HG02885 (cell line): ENCODE measurements around the gene HGF.
"Not testable (repeated sequence)": the region's sequence is repeated elsewhere in the genome, so short reads cannot be mapped to it uniquely, and the experiment has no call there.

ENCODE experiments used
- ATAC-seq: cut with Tn5 transposase; IDR thresholded peaks from one replicate; pipeline ENCODE4 v1.9.1; 2021; ENCODE audit warnings: mild to moderate bottlenecking; ENCODE audit not compliant: unreplicated experiment, poor library complexity

HGF gene

DNA sequence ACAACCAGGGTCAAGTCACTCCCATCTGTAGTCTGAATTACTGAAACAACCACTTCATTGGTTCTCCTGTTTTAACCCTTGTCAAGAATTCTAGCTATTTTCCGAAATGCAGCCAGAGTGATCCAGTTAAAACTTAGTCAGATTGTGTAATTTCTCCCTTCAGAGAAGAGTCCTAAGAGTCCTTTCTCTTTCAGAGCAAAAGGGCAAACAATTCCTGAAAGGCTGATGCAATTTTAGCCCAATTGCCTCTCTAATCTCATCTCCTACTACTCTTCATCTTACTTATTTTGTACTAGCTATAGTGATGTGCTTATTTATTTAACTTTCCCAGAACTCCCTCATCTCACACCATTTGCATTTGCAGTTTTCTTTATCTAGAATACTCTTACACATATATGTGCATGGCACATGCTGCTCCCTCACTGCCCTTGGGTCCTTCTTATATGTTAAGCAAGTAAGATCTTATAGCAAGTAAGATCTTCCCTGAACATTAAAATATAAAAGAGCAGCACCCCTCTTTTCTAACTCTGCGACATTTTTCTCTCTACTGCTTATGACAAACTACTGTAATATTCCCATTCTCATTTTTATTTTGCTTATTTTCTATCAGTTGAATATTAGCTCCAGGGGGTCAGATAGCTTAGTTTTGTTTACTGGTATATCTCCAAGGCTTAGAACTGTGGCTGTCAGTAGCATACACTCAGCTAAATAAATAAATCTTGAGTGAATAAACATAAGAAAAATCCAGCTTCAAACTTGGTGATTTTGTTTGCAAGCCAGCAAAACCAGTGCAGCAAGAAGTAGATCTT is 44.6 kb downstream of the HGF start:
- no peak for ATAC-seq

DNA sequence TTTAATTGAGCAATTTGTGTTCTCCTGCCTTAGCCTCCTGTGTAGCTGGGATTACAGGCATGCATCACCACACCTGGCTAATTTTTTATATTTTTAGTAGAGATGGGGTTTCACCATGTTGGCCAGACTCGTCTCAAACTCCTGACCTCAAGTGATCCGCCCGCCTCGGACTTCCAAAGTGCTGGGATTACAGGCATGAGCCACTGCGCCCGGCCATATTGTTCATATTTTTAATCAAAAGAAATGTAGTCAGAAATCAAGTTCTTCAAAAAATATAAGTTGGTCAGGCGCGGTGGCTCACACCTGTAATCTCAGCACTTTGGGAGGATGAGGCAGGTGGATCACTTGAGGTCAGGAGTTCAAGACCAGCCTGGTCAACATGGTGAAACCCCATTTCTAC is 47.6 kb downstream of the HGF start:
- not testable (repeated sequence) for ATAC-seq

DNA sequence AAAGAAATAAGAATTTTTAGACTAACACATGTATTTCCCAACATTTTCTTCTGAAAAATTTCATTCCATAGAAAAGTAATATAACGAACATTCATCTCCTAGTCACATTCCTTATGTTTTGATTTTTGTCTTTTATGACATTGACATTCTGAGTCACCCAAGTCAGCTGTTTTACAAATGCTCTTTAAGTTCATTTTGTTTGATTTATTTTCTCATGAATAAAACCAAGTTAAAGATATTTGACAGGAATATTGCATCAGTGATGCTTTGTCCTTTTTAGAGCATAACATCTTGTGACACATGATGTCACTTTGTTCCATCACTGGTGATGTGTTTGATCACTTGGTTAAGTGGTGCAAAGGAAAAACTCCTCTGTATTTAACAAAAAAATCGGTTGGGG is 48.4 kb downstream of the HGF start:
- no peak for ATAC-seq

DNA sequence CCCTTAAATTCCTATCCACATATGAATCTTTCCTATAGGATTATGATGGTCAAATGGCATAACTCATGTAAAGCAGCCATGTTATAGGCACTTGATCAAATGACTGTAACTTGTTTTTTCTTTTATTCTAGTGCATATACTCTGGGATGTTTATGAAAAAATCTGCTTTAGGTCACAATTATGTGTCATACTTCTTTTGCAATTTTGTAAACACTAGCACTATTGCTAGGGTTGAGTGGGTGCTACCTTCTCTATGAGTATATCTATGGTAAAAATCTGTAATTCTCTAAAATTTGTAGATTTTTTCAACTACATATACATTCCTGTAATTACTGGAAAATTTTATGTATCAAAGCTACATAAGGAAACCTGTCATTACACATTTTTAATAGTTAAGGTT is 50.0 kb downstream of the HGF start:
- ATAC-seq, result no peak

DNA sequence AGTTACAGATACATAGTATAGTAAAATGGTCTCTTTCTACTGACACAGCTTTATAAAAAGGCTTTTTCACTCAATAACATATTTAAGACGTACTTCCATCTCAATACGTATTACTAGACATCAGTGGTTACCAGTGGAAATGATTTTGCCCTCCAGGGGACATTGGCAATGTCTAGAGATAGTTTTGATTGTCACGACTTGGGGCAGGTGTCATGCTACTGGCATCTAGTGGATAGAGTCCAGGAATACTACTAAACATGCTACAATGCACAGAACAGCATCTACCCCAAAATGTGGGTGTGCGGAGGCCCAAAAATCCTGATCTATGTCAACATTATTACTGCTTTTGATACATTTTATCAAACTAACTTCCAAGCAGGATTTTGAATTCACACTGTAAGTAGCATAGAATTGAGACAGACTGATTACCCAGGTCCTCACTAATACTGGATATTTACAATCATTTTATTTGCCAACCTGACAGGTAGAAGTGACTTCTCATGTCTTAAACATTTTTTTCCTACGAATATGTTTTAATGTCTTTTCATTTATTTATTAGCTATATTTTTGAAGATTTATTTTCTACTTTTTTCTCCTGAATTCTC is 53.8 kb downstream of the HGF start:
- ATAC-seq, result peak; percentile 44

DNA sequence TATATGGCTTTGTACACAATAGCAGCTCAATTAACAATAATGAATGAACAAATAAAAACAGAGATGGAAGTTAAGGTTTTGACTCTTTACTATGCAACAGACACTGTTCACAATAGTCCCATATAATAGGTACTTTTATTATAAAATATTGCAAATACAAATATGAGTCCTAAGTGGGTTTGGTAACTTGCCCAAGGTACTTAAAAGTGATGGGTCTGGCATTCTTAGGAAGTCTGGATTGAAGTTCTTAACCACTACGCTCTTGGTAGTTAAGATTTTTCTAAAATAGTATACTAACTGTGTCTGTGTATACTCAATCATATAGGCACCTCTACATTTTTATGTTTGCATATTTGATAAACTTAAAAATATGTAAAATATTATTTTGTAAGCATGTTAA is 55.5 kb downstream of the HGF start:
- ATAC-seq, result no peak

DNA sequence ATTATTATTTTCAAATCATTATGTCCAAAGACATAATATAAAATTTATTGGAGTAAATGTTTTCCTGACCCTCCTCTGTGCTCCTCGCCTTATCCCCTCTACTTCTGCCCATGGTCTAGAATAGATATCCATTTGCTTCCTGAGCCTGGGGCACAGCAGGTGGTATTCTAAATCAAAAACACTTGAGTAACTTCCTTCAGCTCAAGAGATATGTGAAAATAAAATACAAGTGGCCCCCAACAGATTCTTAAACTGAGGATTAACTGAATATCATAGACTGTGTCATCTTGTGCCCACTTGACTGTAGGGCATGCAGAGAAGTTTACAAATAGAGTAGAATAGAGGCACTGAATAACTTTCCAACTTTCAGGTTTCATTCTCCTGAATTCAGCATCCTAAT is 59.1 kb downstream of the HGF start:
- no peak for ATAC-seq

DNA sequence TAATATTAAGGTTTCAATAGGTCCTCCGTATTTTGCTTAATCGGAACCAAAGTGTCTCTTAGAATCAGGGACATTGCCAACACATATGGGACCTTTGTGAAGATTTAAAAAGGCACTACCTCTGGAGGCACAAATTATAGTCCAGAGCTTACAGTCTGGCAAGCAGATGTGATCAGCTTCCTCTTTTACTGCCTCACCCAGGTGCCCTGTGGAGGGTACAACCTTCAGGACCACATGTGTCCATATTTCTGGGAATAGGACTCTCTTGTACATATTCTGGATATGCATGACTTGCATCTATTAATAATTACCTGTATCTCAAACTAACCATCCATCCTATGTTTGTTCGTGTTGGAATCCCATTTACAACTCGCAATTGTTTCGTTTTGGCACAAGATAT is 60.0 kb downstream of the HGF start:
- ATAC-seq, result no peak

GRCh38 chr7:81707966-81708365 is 61.9 kb downstream of the HGF start:
- no peak for ATAC-seq

DNA sequence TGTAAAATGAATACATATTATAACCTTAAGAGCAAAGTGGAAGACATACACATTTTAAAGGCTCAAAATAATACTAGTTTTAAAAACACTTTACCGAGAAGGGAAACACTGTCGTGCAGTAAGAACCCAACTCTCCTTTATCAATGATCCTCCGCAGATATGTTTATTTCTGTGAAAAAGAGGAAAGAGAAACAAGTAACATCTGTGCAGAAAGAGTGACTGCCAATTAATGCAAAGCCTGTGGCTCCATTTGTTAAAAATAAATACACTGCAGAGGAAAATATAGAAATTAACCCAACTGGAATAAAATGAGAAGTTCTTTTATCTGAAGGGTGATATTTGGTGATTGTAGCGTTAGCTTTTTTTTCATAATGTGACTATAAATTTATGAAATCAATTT is 62.7 kb downstream of the HGF start:
- ATAC-seq, result no peak

- ATAC-seq, result no peak
Observed at GRCh38 chr7:81705206-81705605, 64.6 kb downstream of the HGF start.

- ATAC-seq, result no peak
Observed at GRCh38 chr7:81704595-81704994, 65.3 kb downstream of the HGF start.

DNA sequence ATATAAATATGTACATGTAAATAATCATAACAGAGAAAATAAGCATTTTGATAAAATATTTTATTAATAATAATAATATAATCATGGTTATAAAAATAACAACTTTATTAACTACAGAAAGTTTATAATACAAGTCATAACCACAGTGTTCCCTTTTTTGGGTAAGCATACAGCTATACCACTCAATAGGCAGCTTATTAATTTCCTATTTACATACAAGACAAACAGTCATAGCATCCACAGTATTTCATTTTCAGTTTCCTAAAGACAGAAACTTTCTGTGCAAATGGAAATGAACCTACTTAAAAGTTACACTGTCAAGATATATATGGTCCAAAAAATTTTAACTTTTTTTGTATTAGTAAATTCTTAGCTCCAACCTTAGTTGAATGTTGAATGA is 70.9 kb downstream of the HGF start:
- ATAC-seq, result no peak

DNA sequence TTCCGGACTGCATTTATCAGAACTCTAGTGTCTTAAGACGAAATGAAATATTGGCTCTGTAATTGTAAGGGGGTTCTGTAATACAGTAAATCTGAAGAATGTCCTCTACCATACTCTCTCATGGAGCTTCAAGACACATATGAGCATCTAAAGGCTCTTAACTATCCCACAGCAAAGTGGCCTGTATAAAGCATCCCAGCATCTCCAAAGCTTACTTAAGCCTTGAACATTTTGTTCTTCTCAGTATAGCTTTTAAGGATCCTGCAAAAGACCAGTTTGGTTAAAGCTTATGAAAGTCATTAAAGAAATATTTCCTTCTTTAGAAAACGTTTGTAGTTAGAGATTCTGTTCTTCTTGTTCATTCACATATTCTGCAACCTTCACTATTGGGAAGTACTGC is 75.1 kb downstream of the HGF start:
- no peak for ATAC-seq

GRCh38 chr7:81693894-81694293 is 76.0 kb downstream of the HGF start:
- ATAC-seq, result no peak

DNA sequence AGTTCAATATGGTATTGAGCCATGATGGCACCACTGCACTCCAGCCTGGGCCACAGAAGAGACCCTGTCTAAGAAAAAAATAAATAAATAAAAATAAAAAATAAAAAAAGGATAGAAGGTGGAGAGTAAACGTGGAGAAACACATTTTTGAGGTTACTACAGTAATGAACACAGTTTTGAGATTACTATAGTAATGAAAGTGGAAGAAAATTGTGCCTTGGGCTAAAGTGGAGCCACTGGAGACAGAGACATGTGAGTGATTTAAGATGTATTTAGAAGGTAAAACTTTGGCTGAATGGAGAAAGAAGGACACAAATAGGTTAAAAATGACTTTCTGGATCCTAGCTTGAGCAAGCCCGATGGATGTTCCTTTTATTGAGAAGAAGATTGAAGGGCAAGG is 76.8 kb downstream of the HGF start:
- no peak for ATAC-seq

- no peak for ATAC-seq
Observed at GRCh38 chr7:81692146-81692905, 77.5 kb downstream of the HGF start.

- ATAC-seq, result no peak
Observed at GRCh38 chr7:81691199-81691821, 78.5 kb downstream of the HGF start.

DNA sequence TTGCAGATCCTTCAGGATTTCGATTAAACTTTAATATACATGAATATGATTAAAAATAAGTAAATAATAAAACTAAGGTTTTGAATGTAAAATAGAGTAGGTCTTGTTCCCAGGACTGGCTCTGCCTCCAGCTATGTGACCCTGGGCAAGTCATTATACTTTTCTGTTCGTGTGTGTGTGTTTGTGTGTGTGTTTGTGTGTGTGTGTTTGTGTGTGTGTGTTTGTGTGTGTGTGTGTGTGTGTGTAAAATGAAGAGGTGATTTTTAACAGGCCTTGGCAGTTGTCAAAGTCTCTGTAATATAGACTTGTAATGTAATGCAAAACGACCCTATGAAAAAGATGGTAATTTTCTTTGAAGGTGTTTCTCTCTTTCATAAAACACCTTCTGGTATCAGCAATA is 79.2 kb downstream of the HGF start:
- ATAC-seq, result no peak

- ATAC-seq, result no peak
Observed at GRCh38 chr7:81690251-81690650, 79.6 kb downstream of the HGF start.
